Measurements from ENCODE around the gene DCDC2. TPM values are rescaled to one million over a fixed set of nuclear protein-coding genes. Genes with fewer than 3 reads are reported as not detected.

DCDC2 gene
- total and polyA plus RNA-seq, 10 donors = 0.02 to 0.03 TPM; not detected in 8

DNA sequence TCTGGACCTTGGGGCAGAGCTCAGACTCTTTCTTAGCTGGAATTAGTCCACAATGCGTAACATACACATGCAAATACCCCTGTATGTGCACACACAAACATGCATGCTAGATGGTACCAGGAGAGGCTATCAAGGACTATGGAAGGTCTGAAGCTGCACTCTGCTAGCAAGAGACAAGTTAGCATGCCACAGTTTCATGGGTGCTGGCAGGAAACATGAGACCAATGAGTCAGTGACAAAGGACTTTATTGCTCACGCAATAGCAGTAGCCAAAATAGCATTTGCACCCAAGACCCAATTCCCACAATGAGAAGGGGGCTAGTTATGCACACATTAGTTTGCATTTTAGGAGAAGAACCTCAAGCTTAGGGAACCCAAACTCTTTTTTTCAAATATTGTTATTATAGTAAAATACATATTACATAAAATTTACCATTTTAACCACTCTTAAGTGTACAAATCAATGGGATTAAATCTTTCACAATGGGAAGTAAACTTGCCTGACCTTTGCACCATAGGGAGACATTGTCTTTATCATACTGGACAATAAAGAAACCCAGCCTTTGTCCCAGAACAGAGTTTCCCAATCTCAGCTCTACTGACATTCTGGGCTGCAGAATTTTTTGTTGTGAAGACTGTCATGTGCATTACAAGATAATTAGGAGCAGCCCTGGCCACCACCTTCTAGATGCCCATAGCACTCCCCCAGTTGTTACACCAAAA lies 162.7 kb downstream of the DCDC2 start:
- TF ChIP-seq POLR2AphosphoS5 (IDR thresholded peaks at IDR 0.05) = no peak
- TF ChIP-seq POLR2A (IDR thresholded peaks at IDR 0.05) = no peak
- TF ChIP-seq, protein P1, sequence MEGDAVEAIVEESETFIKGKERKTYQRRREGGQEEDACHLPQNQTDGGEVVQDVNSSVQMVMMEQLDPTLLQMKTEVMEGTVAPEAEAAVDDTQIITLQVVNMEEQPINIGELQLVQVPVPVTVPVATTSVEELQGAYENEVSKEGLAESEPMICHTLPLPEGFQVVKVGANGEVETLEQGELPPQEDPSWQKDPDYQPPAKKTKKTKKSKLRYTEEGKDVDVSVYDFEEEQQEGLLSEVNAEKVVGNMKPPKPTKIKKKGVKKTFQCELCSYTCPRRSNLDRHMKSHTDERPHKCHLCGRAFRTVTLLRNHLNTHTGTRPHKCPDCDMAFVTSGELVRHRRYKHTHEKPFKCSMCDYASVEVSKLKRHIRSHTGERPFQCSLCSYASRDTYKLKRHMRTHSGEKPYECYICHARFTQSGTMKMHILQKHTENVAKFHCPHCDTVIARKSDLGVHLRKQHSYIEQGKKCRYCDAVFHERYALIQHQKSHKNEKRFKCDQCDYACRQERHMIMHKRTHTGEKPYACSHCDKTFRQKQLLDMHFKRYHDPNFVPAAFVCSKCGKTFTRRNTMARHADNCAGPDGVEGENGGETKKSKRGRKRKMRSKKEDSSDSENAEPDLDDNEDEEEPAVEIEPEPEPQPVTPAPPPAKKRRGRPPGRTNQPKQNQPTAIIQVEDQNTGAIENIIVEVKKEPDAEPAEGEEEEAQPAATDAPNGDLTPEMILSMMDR (IDR thresholded peaks at IDR 0.05 in 8 of 11, conservative IDR thresholded peaks at IDR 0.05 in 3 of 11) = no peak
- Histone ChIP-seq H3K9me3 (peaks cover 0 to under 1% (median 0%) of the 10 kb centered on the region in 8 donors), H3K27me3 (replicated peaks in 1 of 7) (peaks cover 0 to 24% (median 5%) of the 10 kb centered on the region in 7 donors), H3K36me3 (no peaks in the 10 kb centered on the region), H3K4me1 (no peaks in the 10 kb centered on the region), H3K27ac (no peak overlapping the region), H3K4me3 (no peak overlapping the region)
- WGBS, 5 donors = 88 to 98% (median 94%) methylated on average over 2 of the region's 2 CpGs
- intact Hi-C loops (cut with DNase I; ENCODE audit: low total_unique reads) = no loop called here
- no peak for DNase-seq

DNA sequence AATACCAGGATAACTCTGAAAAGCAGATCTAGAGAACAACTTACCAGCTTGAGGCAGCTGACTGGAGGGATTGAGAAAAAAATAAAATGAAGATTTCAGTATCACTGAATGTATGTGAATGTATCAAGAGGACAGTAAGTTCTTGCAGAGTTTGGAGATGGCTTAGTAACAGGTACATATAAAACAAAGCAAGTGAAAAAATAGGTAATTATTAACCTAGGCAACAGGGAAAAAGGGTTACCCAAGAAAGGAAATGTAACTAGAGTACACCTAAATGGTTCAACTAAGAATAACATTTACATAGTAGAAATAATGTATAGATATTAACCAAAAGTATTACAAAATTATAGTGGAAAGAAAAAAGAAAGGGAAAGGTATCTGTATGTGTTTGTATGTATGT lies 164.5 kb downstream of the DCDC2 start:
- intact Hi-C loops (cut with DNase I; ENCODE audit: low total_unique reads) = no loop called here
- H3K4me3 ChIP-seq = no peak overlapping the region
- no peak for DNase-seq
- TF ChIP-seq POLR2A (IDR thresholded peaks at IDR 0.05) (no peak), POLR2AphosphoS5 (IDR thresholded peaks at IDR 0.05) (no peak)
- TF ChIP-seq, protein P1 (IDR thresholded peaks at IDR 0.05 in 8 of 11, conservative IDR thresholded peaks at IDR 0.05 in 3 of 11) = no peak
- no peaks in the 10 kb centered on the region for H3K9me3 ChIP-seq
- no peaks in the 10 kb centered on the region for H3K36me3 ChIP-seq
- no peaks in the 10 kb centered on the region for H3K4me1 ChIP-seq
- no peak overlapping the region for H3K27ac ChIP-seq
- peaks cover 0 to 24% (median 4%) of the 10 kb centered on the region in 7 donors for H3K27me3 ChIP-seq (replicated peaks in 1 of 7)

DNA sequence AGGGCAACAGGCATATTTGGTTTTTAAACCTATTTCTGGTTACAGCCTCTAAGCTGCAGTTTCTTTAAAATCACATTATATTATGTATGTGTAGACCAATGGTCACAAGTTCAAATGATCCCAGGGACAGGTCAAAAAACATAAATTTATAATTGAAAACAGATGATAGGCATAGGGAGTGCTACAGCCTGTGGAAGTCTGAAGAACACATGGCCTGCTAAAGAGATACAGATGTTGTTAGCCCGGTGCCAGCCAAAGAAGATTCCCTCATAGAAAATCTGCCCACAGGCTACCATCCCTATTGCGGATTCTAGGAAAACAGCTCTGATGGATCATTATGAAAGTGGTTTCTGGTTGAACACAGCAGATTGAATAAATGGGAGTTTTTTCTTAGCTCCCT lies 166.5 kb downstream of the DCDC2 start:
- no peak overlapping the region for H3K27ac ChIP-seq
- no peak for DNase-seq
- no peaks in the 10 kb centered on the region for H3K9me3 ChIP-seq
- no peak overlapping the region for H3K4me3 ChIP-seq
- TF ChIP-seq POLR2A (IDR thresholded peaks at IDR 0.05) (no peak), POLR2AphosphoS5 (IDR thresholded peaks at IDR 0.05) (no peak)
- TF ChIP-seq, protein P1 (IDR thresholded peaks at IDR 0.05 in 8 of 11, conservative IDR thresholded peaks at IDR 0.05 in 3 of 11) = no peak
- H3K36me3 ChIP-seq = no peaks in the 10 kb centered on the region
- peaks cover 0 to 27% (median 0%) of the 10 kb centered on the region in 7 donors for H3K27me3 ChIP-seq (replicated peaks in 1 of 7)
- no peaks in the 10 kb centered on the region for H3K4me1 ChIP-seq
- intact Hi-C loops (cut with DNase I; ENCODE audit: low total_unique reads) = no loop called here
- 42 to 48% (median 47%) methylated on average over 2 of the region's 2 CpGs for WGBS, 5 donors

DNA sequence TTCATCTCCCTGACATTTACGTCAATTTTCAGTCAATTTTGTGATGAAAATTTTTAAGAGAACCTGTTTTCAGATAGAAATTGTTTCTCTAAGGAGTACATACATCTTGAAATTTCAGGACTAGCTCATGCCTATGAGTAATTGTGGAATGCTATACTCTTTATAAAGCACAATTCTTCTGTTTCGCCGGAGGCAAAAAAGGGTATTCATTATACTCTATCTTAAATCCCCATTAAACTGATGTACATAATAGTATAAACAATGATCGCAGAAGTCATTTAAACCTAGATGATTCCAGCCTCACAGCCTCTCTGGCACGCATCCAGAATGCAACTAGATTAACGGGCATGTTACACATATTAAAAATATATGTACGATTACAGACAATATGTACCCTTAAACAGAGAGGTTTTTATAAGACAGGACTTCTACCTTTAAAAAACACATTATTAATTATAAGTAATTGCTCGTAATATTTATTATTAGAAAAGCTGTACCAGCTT lies 169.2 kb downstream of the DCDC2 start:
- DNase-seq = no peak
- Histone ChIP-seq H3K27me3 (replicated peaks in 1 of 7) (peaks cover 0 to 27% (median 0%) of the 10 kb centered on the region in 7 donors), H3K9me3 (no peaks in the 10 kb centered on the region), H3K36me3 (no peaks in the 10 kb centered on the region), H3K4me1 (no peaks in the 10 kb centered on the region), H3K4me3 (no peak overlapping the region), H3K27ac (no peak overlapping the region)
- 76 to 87% (median 77%) methylated on average over 8 of the region's 8 CpGs for WGBS, 5 donors
- intact Hi-C loops (cut with DNase I; ENCODE audit: low total_unique reads) = no loop called here
- TF ChIP-seq POLR2A (IDR thresholded peaks at IDR 0.05) (no peak), POLR2AphosphoS5 (IDR thresholded peaks at IDR 0.05) (no peak)
- TF ChIP-seq, protein P1 (IDR thresholded peaks at IDR 0.05 in 8 of 11, conservative IDR thresholded peaks at IDR 0.05 in 3 of 11) = no peak
